KBM-7 (cell line): Measurements from ENCODE around the gene PRG3.

Source experiments
- DNase-seq: peaks from one replicate; pipeline ENCODE4 v3.0.0-alpha.2; 2015
- in situ Hi-C: fragments of 300-500 bp; cut with MboI; formaldehyde crosslinking; loops from 2 replicates; pipeline ENCODE4 v1.14.3; 2020; ENCODE audit warnings: low sequenced_read_pairs, low pct_unique_long_range_greater_than_20kb, mixed read lengths

PRG3 gene

DNA sequence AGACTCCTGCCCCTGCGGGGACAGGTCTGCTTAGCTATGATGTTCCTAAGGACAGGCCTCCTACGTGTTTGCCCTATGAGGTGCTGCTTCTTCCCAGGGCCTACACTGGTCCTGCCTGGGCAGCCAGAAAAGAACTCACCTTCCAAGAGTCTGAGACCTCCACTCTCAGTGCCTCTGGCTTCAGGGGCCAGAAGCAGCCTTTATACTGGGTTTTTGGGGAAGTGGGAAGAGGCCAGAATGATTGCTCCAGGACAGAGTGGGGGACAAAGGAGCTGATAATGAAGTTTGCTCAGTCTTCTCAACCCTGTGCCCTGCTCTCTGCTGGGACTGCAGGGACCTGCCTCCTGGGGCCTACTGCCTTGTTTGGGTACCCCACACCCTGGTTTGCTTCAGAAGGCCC is at the start of gene PRG3:
Gene PRG3 (minus strand): TSS at position 176 of the 400 bp plus-strand sequence. CDS start 442 bp downstream, outside the sequence.
- in situ Hi-C loops, result no loop called here
- DNase-seq, result no peak

- in situ Hi-C loops, result no loop called here
- DNase-seq, result no peak
Observed at GRCh38 chr11:57429946-57430345, 49.0 kb upstream of the PRG3 start.

GRCh38 chr11:57428643-57429042 is 47.7 kb upstream of the PRG3 start:
- DNase-seq, result no peak
- in situ Hi-C loops, result no loop called here

GRCh38 chr11:57427727-57428082 is 46.8 kb upstream of the PRG3 start:
- in situ Hi-C loops, result no loop called here
- no peak for DNase-seq

GRCh38 chr11:57426929-57427726 is 46.2 kb upstream of the PRG3 start, which contains the start of gene SLC43A3:
Gene SLC43A3 (minus strand): TSS chr11:57427121. CDS start chr11:57426172, 949 bp downstream.
- in situ Hi-C loops, result no loop called here
- DNase-seq, result peak; percentile 89

- in situ Hi-C loops, result no loop called here
- no peak for DNase-seq
Observed at GRCh38 chr11:57426439-57426928, 45.5 kb upstream of the PRG3 start.

DNA sequence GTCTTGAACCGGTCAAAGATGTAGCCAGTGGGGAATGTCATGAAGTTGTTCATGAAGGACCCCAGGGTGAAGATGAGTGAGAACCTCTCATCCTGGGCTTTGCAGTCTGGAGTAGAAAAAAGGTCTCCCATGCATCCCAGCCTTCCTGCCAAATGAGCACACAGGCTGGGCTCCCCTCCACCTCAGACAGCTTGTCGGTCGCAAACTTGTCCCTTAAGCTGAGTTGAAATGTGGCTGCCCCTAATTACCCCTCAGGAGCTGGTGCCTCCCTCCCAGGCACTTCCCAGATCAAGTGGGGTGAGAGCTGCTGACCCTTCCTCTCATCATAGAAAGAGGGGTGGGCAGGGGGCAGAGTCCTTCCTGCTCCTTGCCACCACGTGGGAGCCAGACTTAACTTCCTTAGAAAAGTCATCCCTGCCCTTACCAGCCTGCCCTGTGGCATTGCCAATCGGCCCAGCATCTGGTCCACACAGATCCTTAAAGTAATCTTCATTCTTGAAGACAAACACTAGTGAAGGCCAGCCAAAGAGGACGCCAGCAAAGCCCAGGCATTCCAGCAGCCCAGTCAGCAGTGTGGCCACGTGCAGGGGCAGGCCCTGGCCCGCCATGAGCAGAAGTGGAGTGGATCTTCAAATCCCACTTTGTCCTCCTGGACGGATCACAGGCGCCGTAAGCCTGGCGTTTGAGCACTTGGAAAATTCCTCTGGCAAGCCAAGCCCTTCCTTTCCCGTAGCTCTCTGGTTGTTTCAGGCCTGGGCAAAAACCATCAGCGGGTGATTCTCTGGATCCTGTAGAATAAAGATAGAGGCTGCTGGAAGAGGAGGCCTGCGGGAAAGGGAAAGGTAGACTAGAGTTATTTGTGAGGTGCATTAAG is 44.9 kb upstream of the PRG3 start:
- DNase-seq, result no peak
- in situ Hi-C loops, result no loop called here

DNA sequence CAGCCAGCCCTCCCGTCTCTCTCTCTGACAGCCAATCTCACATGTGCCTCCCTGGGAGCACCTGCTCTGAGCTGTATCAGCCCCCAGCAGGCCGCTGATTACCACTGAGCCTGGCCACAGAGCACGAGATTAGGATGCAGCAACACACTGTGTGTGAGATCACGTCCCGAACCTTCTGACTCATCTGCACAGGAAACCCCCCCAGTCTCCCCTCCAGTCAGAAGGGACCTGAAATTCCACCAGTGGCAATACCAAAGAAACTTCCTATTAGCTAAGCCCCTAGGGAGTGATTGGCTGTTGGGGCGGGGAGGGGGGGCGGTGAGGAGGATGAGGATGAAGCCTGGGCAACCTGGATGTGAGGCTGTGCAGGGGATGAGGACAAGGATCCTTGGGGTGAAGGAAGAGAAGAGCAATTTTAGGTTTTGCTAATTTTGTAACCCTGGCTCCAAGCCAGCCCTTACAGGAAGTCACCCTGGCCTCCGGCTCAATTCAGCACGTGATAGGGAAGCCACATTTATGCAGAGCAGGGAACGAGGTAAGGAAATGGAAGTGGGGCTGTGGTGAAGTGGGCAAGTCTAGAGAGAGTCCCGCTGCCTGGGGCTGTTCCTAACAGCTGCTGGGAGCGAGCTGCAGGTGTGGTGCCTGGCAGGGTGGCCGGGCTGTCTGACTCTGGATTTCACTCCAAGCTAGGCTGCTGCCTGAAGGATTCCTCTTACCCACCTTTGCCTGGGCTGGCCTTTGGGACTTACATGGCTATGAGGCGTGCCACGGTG is 44.0 kb upstream of the PRG3 start:
- in situ Hi-C loops, result no loop called here
- DNase-seq, result peak; percentile 96

DNA sequence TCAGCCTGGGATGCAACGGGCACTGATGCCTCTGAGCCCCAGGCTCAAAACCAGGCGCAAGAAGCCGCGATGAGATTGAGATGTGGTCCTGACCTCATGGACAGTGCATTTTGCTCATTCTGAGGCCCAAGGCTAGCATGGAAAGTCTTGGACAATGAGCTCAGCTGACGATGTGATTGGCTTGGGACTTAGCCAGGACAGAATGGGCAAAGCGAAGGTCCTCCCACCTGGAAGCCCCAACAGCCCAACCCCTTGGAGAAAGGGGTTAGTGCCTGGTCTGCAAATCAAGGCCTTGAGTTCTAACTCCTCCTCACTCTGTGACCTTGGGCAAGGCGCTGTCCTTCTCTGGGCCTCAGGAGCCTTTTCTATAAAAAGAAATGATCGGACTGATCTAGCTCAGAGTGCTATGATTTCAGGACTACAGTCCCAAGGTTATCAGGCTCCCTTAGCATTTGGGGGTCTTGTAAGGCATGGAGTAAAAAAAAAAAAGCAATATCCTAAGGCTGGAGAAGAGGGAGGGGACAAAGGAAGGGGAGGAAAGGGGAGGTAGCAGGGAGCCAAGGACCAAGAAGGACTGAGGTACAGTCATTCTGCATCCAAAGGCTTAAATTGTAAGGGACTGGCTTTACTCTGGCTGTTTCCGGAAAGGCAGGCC is 43.3 kb upstream of the PRG3 start:
- in situ Hi-C loops, result no loop called here
- no peak for DNase-seq

DNA sequence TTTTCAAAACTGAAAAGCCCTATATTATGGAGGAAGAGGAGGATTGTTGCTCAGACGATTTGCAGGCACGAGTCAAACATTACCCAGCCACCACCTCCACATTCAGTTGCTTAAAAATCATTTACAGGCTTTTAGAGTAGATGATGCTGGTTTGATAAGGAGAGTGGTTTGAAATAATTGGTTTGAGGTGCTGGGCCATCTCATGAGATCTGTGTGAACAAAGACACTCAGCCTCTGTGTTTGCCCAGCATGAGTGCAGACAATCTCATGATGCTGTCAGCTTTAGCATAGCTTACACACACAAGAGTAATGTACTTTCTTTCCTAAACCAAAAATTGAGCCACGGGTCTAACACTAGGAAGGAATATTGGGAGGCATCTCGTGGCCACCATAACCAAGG is 41.7 kb upstream of the PRG3 start:
- no peak for DNase-seq
- in situ Hi-C loops, result no loop called here

- in situ Hi-C loops, result no loop called here
- no peak for DNase-seq
Observed at GRCh38 chr11:57421805-57422204, 40.9 kb upstream of the PRG3 start.

GRCh38 chr11:57421066-57421465 is 40.1 kb upstream of the PRG3 start:
- no peak for DNase-seq
- in situ Hi-C loops, result no loop called here

GRCh38 chr11:57419146-57419545 is 38.2 kb upstream of the PRG3 start:
- DNase-seq, result no peak
- in situ Hi-C loops, result no loop called here

GRCh38 chr11:57418131-57418530 is 37.2 kb upstream of the PRG3 start:
- DNase-seq, result no peak
- in situ Hi-C loops, result no loop called here

DNA sequence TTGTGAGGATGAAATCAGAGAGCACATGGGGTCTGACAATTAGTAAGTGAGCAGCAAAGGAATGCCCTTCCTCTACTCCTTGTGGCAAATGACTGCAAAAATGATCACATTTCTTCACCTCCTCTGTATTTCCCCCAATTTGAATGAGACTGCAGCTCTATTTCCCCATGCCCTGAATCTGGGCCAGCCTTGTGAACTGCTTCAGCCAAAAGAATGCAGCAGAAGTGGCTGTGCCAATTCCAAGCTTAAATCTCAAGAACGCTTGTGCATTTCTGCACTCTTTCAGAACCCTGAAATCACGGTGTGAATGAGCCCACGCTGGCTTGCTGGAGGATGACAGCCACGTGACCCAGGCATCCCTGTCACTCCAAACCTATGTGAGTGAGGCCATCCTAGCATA is 36.1 kb upstream of the PRG3 start:
- in situ Hi-C loops, result no loop called here
- DNase-seq, result no peak

DNA sequence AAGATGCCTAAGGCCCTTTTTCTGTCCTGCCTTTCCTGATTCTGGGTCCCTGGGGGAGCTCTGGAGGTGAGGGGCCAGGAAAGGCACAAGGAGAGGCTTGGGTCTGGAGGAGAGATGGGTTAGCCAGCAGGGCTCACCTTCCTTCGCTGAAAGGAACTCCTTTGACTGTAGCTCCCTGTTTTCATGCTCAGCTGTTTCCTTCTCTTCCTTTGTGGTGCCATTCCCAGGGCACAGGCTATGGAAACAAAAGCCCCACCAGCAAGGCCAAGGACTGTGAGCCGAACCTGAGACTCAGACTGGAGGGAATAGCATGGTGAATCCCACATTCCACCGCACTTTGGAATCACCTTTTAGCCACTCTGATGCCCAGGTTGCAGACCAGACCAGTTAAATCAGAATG is 35.5 kb upstream of the PRG3 start:
- no peak for DNase-seq
- in situ Hi-C loops, result no loop called here

GRCh38 chr11:57414612-57415212 is 33.8 kb upstream of the PRG3 start:
- no peak for DNase-seq
- in situ Hi-C loops, result no loop called here

DNA sequence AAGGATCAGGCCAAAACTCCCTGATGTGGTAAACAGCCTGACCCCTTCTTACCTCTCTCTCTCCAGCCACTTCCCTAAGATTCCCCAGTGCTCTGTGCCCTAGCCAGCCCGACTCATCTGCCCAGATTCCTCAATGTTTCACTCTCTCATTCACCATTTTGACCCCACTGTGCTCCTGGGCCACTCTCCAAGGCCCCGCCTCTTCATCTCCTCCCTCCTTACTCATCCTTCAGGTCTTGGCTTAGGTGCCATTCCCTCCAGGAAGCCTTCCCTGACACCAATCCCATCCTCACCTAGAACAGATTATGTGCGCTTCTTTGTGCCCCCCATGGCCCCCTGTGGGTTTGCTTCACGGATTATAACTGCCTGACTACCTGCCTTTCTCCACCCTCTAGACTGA is 32.7 kb upstream of the PRG3 start:
- no peak for DNase-seq
- in situ Hi-C loops, result no loop called here

GRCh38 chr11:57410287-57410686 is 29.3 kb upstream of the PRG3 start:
- in situ Hi-C loops, result no loop called here
- no peak for DNase-seq
